ENCODE data around the gene TP53I13.

Gene TP53I13

DNA sequence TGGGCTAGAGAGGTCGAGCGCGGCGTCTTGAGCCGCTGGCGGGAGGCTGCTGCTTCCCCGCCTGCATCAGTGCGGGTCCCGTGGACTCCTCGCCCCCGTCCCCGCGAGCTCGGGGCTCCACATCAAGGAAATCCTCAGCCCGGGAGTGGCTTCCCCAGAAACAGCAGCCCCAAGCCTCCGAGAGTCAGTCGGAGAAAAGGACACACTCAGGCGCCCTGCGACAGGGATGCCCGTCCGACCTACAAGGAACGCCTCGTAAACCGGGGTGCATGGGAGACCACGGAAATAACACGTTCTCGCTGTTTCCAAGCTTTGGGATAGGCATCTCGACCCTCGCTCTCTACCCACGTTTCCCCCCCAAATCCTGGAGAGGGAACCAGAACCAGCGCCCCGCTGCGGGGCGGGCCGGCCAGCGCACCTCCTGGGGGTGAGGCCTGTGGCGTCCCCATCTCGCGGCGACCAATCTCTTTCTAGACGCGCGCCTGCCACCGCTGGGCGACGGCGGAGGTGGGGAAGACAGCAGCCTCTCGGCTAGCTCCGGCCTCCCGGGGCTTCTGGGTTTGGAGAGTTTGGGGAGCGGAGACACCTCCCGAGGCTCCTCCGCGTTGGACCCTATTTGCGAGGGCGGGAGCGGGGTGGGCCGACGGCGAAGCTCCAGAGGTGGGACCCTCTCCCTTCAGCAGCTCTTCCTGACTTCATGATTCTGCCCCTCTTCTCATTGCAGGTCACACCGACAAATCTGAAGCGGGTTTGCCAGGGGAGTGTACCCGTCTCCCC lies 759 bp upstream of the TP53I13 start:
- TF ChIP-seq CTCF (conservative IDR thresholded peaks at IDR 0.05): peak; percentile 74
- H3K27ac ChIP-seq: peak overlapping the region; percentile 89

DNA sequence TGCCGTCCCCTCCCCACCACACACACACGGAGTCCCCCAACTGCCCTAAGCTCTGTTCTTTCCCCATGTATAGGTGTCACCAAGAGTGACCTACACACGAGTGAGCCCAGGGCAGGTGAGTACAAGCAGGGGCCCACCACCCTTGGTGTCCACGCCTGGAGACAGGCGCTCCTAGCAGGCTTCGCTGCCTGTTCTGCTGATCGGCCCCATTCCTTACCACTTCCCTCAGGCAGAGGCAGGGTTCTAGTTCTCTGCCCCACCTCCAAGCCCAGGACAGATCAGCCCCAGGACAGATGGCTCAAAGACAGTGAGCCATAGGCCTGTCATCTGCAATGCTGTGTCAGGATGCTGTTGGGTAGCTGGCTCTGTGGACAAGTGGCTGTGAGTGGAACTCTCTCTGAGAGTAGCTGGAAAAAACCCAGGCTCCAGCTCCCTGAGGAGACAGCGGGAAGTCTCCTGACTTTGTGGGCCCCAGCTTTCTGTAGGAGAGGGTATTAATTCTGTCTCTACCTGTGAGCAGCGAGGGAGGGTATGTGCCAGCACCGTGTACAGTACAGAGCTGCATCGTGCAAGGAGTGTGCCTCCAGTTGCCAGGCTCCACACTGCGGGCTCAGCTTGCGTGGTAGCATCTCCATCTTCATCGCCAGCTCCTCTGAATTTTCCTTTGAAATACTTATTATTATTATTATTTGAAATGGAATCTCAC lies 897 bp downstream of the TP53I13 start:
- TF ChIP-seq CTCF (conservative IDR thresholded peaks at IDR 0.05): no peak
- peak overlapping the region; percentile 89 for H3K27ac ChIP-seq

DNA sequence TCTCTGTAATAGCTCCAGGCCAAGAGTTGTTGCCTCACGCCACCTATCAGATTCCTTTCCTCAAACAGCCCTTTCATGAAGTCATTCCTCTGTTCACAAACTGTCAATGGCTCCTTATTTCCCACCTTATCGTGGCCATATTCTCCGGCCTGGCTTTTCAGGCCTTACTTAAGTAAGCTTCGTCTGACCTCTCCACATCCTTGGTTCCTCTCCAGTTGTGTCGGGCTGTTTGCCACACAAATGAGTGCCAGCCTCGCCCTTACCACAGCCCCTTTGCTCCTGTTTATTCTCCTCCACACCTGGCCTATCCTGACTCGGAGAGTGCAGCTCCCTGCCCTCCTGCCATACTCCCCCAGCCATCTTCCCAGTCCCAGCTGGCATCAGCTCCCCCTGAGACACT lies 2.0 kb downstream of the TP53I13 start:
- H3K27ac ChIP-seq: peak overlapping the region; percentile 89
- no peak for TF ChIP-seq CTCF (conservative IDR thresholded peaks at IDR 0.05)

GRCh38 chr17:29571486-29571882 lies 3.0 kb downstream of the TP53I13 start:
- TF ChIP-seq CTCF (conservative IDR thresholded peaks at IDR 0.05): no peak
- peak overlapping the region; percentile 89; the same call in 1 of the 2 replicates for H3K27ac ChIP-seq

GRCh38 chr17:29571883-29572681 lies 3.6 kb downstream of the TP53I13 start:
- no peak for TF ChIP-seq CTCF (conservative IDR thresholded peaks at IDR 0.05)

DNA sequence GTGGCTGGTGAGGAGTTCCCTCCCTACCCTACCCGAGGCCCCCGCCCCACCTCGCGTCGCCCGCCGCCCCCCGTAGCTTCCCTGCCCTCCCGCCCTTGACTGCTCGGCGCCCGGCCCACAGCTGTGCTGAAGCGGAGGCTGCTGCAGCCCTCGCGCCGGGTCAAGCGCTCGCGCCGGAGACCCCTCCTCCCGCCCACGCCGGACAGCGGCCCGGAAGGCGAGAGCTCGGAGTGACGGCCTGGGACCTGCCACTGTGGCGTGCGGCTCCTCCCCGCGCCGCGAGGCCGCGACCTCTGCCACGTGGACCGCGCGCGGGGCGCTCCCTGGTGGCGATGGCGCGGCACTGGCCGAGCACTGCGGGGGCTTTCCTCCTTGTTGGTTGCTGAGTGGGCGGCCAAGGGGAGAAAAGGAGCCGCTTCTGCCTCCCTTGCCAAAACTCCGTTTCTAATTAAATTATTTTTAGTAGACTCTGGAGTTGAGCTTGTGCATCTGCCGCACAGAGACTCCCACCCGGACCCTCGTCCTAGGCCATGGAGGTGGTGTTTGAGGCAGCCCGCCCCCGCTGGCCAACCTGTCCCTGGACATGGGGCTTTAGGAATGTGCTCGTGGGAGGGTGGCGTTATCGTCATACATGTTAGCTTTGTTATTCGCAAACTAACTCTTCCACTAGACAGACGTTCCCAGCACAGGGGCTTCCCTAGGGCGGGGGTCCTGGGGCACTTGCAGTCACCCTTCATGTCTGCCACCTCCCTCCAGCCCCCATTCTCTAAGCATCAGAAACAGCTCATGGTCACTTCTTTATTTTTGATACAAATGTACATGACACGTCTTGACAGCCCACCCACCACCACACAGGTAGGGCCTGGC lies 4.4 kb downstream of the TP53I13 start:
- TF ChIP-seq CTCF (conservative IDR thresholded peaks at IDR 0.05): peak; percentile 24; the same call in 1 of the 2 replicates
- H3K27ac ChIP-seq: no peak overlapping the region

More at GRCh38 chr17:29571883-29572681, 3.6 kb downstream of the TP53I13 start:
- H3K27ac ChIP-seq: peak overlapping the region; percentile 89; the same call in 1 of the 2 replicates
